ENCODE data around the gene MAP3K5.

MAP3K5 gene

GRCh38 chr6:136553166-136553787, 239.0 kb downstream of the MAP3K5 start:
- DNase-seq = no peak

GRCh38 chr6:136552054-136552453, 240.2 kb downstream of the MAP3K5 start:
- no peak for DNase-seq

- no peak for DNase-seq
Measured at GRCh38 chr6:136551103-136551502, 241.2 kb downstream of the MAP3K5 start.

- no peak for DNase-seq
Measured at GRCh38 chr6:136550330-136551071, 241.8 kb downstream of the MAP3K5 start, which contains the start of gene MAP7. TSS of gene MAP7 (minus strand) at chr6:136550422. CDS start at chr6:136550408, 14 bp downstream.

GRCh38 chr6:136550045-136550329, 242.3 kb downstream of the MAP3K5 start:
- no peak for DNase-seq

- no peak for DNase-seq
Measured at GRCh38 chr6:136549300-136550044, 242.8 kb downstream of the MAP3K5 start.

GRCh38 chr6:136548582-136549299, 243.5 kb downstream of the MAP3K5 start:
- no peak for DNase-seq

GRCh38 chr6:136547871-136548270, 244.4 kb downstream of the MAP3K5 start:
- no peak for DNase-seq

GRCh38 chr6:136547336-136547735, 244.9 kb downstream of the MAP3K5 start:
- DNase-seq = no peak

GRCh38 chr6:136546331-136546730, 245.9 kb downstream of the MAP3K5 start:
- DNase-seq = no peak

- no peak for DNase-seq
Measured at GRCh38 chr6:136544326-136544725, 248.0 kb downstream of the MAP3K5 start.

- no peak for DNase-seq
Measured at GRCh38 chr6:136541395-136541794, 250.9 kb downstream of the MAP3K5 start.

- DNase-seq = no peak
Measured at GRCh38 chr6:136539967-136540652, 252.2 kb downstream of the MAP3K5 start.

GRCh38 chr6:136538836-136539235, 253.4 kb downstream of the MAP3K5 start:
- no peak for DNase-seq

GRCh38 chr6:136535880-136536650, 256.2 kb downstream of the MAP3K5 start:
- DNase-seq = no peak

GRCh38 chr6:136535017-136535765, 257.1 kb downstream of the MAP3K5 start:
- DNase-seq = no peak

GRCh38 chr6:136534268-136534667, 258.0 kb downstream of the MAP3K5 start:
- no peak for DNase-seq

- DNase-seq = no peak
Measured at GRCh38 chr6:136533487-136533886, 258.8 kb downstream of the MAP3K5 start.

GRCh38 chr6:136532030-136532429, 260.2 kb downstream of the MAP3K5 start:
- no peak for DNase-seq

- DNase-seq = no peak
Measured at GRCh38 chr6:136529710-136530109, 262.6 kb downstream of the MAP3K5 start.

GRCh38 chr6:136528477-136528876, 263.8 kb downstream of the MAP3K5 start:
- DNase-seq = no peak
